Measurements from ENCODE around the gene VANGL2.

- TF ChIP-seq SMC3 (conservative IDR thresholded peaks at IDR 0.05; ENCODE audit: poor library complexity): no peak
- TF ChIP-seq CTCF (IDR thresholded peaks at IDR 0.05; ENCODE audit: poor library complexity, severe bottlenecking): no peak
- no peak for TF ChIP-seq POLR2AphosphoS5 (IDR thresholded peaks at IDR 0.05)
- no peak for TF ChIP-seq RAD21 (conservative IDR thresholded peaks at IDR 0.05)
- TF ChIP-seq EP300 (conservative IDR thresholded peaks at IDR 0.05; ENCODE audit: poor library complexity, severe bottlenecking): no peak
Measured at GRCh38 chr1:160472112-160472511, 71.7 kb downstream of the VANGL2 start.

Measured in neural cell (in vitro differentiated cells).